ENCODE results near the gene TGFB1. TPM values are rescaled to one million over a fixed set of nuclear protein-coding genes. Genes with fewer than 3 reads are reported as not detected.

Gene TGFB1
- polyA plus RNA-seq, 3 donors: 30.6 to 138 (median 42.2) TPM

DNA sequence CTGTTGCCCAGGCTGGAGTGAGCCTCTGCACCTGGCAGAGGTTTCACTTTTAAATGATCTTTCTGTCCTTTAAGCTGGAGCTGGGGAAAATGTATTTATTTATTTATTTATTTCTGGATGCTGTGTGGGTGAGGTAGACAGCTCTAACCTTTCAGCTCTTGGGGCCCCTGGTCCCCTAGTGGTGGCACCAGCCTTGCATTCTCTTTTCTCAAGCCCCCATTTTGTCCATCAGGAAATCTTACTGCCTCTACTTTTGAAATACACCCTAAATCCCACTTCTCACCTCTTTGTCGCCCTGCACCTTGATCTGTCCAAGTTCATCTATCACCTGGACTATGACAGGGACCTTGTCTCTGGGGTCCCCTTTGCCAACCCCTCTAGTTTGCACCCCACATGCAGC is 12.4 kb upstream of the TGFB1 start:
- Histone ChIP-seq H3K4me1 (ENCODE audit: control insufficient read depth in 1 of 2, insufficient read depth in 2 of 2, low read length in 2 of 2) (peaks cover 64 to 71% of the 10 kb centered on the region in 2 donors), H3K9me3 (replicated peaks in 1 of 2; ENCODE audit: control insufficient read depth in 1 of 2, insufficient read depth in 1 of 2, low read length in 2 of 2) (no peaks in the 10 kb centered on the region), H3K9ac (ENCODE audit: insufficient read depth, low read length, poor library complexity, severe bottlenecking) (no peak overlapping the region), H3K79me2 (ENCODE audit: insufficient read depth, low read length) (peaks cover 53% of the 10 kb centered on the region), H3K27ac (ENCODE audit: low read depth in 1 of 2, low read length in 2 of 2) (peak overlapping the region; percentile 83 to 99), H3K36me3 (replicated peaks in 1 of 2; ENCODE audit: control insufficient read depth in 1 of 2, insufficient read depth in 2 of 2, low read length in 2 of 2) (peaks cover 0 to 2% of the 10 kb centered on the region in 2 donors), H4K20me1 (ENCODE audit: insufficient read depth, low read length) (no peaks in the 10 kb centered on the region), H3K4me3 (replicated peaks in 1 of 3; ENCODE audit: low read depth in 2 of 3, low read length in 3 of 3) (no peak overlapping the region), H3K27me3 (ENCODE audit: control insufficient read depth in 2 of 2, insufficient read depth in 2 of 2, low read length in 2 of 2) (no peaks in the 10 kb centered on the region), H2AFZ (ENCODE audit: insufficient read depth, low read depth, low read length, poor library complexity, severe bottlenecking) (no peak overlapping the region), H3K4me2 (replicated peaks; ENCODE audit: extremely low read depth, low read length, poor library complexity, severe bottlenecking) (no peak overlapping the region)
- peak overlapping the region in 6 of 7 donors; percentile 33 to 83 (median 51) for H3K27ac Mint-ChIP-seq
- H3K4me3 Mint-ChIP-seq: peak overlapping the region in 1 of 2 donors; percentile 48
- H3K36me3 Mint-ChIP-seq: peaks cover 0 to 5% of the 10 kb centered on the region in 2 donors
- peaks cover 52% of the 10 kb centered on the region for H3K4me1 Mint-ChIP-seq
- H3K27me3 Mint-ChIP-seq (ENCODE audit: low read depth in 3 of 3): peaks cover 0 to 2% (median 0%) of the 10 kb centered on the region in 3 donors
- intact Hi-C loops (cut with micrococcal nuclease): no loop called here
- peak in 1 of 3 donors; percentile 27 for DNase-seq
- 92% methylated on average over 1 of the region's 1 CpG for WGBS (ENCODE audit: insufficient coverage)
- TF ChIP-seq, protein P1, sequence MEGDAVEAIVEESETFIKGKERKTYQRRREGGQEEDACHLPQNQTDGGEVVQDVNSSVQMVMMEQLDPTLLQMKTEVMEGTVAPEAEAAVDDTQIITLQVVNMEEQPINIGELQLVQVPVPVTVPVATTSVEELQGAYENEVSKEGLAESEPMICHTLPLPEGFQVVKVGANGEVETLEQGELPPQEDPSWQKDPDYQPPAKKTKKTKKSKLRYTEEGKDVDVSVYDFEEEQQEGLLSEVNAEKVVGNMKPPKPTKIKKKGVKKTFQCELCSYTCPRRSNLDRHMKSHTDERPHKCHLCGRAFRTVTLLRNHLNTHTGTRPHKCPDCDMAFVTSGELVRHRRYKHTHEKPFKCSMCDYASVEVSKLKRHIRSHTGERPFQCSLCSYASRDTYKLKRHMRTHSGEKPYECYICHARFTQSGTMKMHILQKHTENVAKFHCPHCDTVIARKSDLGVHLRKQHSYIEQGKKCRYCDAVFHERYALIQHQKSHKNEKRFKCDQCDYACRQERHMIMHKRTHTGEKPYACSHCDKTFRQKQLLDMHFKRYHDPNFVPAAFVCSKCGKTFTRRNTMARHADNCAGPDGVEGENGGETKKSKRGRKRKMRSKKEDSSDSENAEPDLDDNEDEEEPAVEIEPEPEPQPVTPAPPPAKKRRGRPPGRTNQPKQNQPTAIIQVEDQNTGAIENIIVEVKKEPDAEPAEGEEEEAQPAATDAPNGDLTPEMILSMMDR (IDR thresholded peaks at IDR 0.05): no peak
- H3K9me3 Mint-ChIP-seq: peaks cover 0 to 2% (median 0%) of the 10 kb centered on the region in 7 donors

DNA sequence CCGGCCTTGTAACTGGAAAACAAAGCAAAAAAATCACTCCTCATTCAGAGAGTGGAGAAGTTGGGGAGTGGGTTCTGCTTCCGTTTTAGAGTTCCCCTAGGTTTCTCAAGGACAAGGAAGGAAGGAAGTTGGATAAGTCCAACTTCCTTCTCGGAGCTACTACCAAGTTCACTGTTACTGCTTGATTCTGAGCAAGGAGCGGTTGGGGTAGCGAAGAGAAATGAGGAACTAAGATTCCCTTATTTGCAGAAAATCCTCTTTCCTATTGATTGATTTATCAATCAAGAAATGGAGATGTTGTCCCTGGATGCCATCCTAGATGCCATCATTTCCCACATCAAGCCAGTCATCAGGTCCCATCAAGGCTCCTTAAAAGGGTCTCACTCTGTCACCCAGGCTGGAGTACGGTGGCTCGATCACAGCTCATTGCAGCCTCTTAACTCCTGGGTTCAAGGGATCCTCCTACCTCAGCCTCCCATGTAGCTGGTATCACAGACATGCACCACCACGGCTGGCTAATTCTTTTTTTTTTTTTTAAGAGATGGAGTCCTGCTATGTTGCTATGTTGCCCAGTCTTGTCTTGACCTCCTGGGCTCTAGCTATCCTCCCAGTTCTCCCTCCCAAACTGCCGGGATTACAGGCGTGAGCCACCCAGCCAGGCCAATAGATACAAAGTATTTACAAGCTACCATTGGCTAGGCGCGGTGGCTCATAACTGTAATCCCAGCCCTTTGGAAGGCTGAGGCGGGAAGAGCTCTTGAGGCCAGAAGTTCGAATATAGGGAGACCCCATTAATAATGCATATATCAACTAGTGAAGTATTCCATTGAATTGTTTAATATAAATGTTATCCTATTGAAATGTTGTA is 11.0 kb upstream of the TGFB1 start:
- peak overlapping the region; percentile 96 to 100 (median 99) for H3K27ac Mint-ChIP-seq
- peak; percentile 71 to 92 (median 85) for DNase-seq
- peaks cover 4 to 13% of the 10 kb centered on the region in 2 donors for H3K36me3 Mint-ChIP-seq
- H3K4me2 ChIP-seq (replicated peaks; ENCODE audit: extremely low read depth, low read length, poor library complexity, severe bottlenecking): peak overlapping the region; percentile 80
- TF ChIP-seq, protein P1 (IDR thresholded peaks at IDR 0.05): no peak
- H3K9me3 ChIP-seq (replicated peaks in 1 of 2; ENCODE audit: control insufficient read depth in 1 of 2, insufficient read depth in 1 of 2, low read length in 2 of 2): no peaks in the 10 kb centered on the region
- peaks cover 0 to 2% (median 0%) of the 10 kb centered on the region in 3 donors for H3K27me3 Mint-ChIP-seq (ENCODE audit: low read depth in 3 of 3)
- peak overlapping the region; percentile 67 to 91 (median 91) for H3K4me3 ChIP-seq (replicated peaks in 1 of 3; ENCODE audit: low read depth in 2 of 3, low read length in 3 of 3)
- H2AFZ ChIP-seq (ENCODE audit: insufficient read depth, low read depth, low read length, poor library complexity, severe bottlenecking): peak overlapping the region; percentile 52
- peak overlapping the region; percentile 88 to 95 for H3K4me3 Mint-ChIP-seq
- intact Hi-C loops (cut with micrococcal nuclease): loop anchor here (1.0 to 5.0 kb wide), 3 partner anchors 33 to 37 kb away; partner anchors contain the start of genes BCKDHA (in 2 of the 2) and EXOSC5 (in 2 of the 2)
- peak overlapping the region; percentile 88 for H3K9ac ChIP-seq (ENCODE audit: insufficient read depth, low read length, poor library complexity, severe bottlenecking)
- H3K4me1 ChIP-seq (ENCODE audit: control insufficient read depth in 1 of 2, insufficient read depth in 2 of 2, low read length in 2 of 2): peaks cover 62 to 71% of the 10 kb centered on the region in 2 donors
- H3K4me1 Mint-ChIP-seq: peaks cover 52% of the 10 kb centered on the region
- peak overlapping the region; percentile 97 to 99 for H3K27ac ChIP-seq (ENCODE audit: low read depth in 1 of 2, low read length in 2 of 2)
- WGBS (ENCODE audit: insufficient coverage): 100% methylated on average over 1 of the region's 14 CpGs
- H3K79me2 ChIP-seq (ENCODE audit: insufficient read depth, low read length): peaks cover 55% of the 10 kb centered on the region
- peaks cover 0 to 6% of the 10 kb centered on the region in 2 donors for H3K36me3 ChIP-seq (replicated peaks in 1 of 2; ENCODE audit: control insufficient read depth in 1 of 2, insufficient read depth in 2 of 2, low read length in 2 of 2)
- H3K27me3 ChIP-seq (ENCODE audit: control insufficient read depth in 2 of 2, insufficient read depth in 2 of 2, low read length in 2 of 2): no peaks in the 10 kb centered on the region
- peaks cover 0 to 2% (median 0%) of the 10 kb centered on the region in 7 donors for H3K9me3 Mint-ChIP-seq
- no peaks in the 10 kb centered on the region for H4K20me1 ChIP-seq (ENCODE audit: insufficient read depth, low read length)
